Muscle of leg (tissue), 11 donors: ENCODE results near the gene ANKRD10. TPM values are rescaled to one million over a fixed set of nuclear protein-coding genes. Genes with fewer than 3 reads are reported as not detected.
A peak's percentile ranks its signal among the peaks of the same experiment; 100 is the strongest.

Source experiments
- DNase-seq: peaks from one replicate; pipeline ENCODE4 v3.0.0; 2013
- H3K27ac ChIP-seq: one replicate; pipeline ENCODE4 v1.5.1; 2013; ENCODE audit warnings: mild to moderate bottlenecking, low read length, control low read depth
- H3K27me3 ChIP-seq: one replicate; pipeline ENCODE4 v1.6.1; 2013; ENCODE audit warnings: low read length; ENCODE audit not compliant: control insufficient read depth, insufficient read depth
- H3K36me3 ChIP-seq: one replicate; pipeline ENCODE4 v1.6.1; 2013; ENCODE audit warnings: low read length; ENCODE audit not compliant: control insufficient read depth, insufficient read depth
- H3K4me1 ChIP-seq: one replicate; pipeline ENCODE4 v1.6.1; 2013; ENCODE audit warnings: low read length; ENCODE audit not compliant: control insufficient read depth, insufficient read depth
- H3K4me3 ChIP-seq: one replicate; pipeline ENCODE4 v1.5.1; 2013; ENCODE audit warnings: low read length, control low read depth
- H3K9me3 ChIP-seq: replicated peaks from 2 replicates; pipeline ENCODE4 v1.6.1; 2013; ENCODE audit warnings: low read depth, low read length; ENCODE audit not compliant: control insufficient read depth
- WGBS: methylation state at CpG from one replicate; pipeline ENCODE4 v1.1.5; 2013; ENCODE audit warnings: missing lambda C conversion rate; ENCODE audit not compliant: insufficient coverage; 5-methylcytosine and 5-hydroxymethylcytosine counted together
- polyA plus RNA-seq, 8 donors: library from polyadenylated mRNA; unstranded; fragments of 120-200 nt; gene quantifications; one replicate each; pipeline versions ENCODE4 v1.2.1 to v1.2.3, GENCODE V29; 2013; ENCODE audit warnings: inconsistent platforms in 1 of 8, low replicate concordance in 1 of 8; ENCODE audit not compliant: insufficient read length in 8 of 8, insufficient read depth in 1 of 8
- total RNA-seq: library from RNA; stranded (reverse); fragments of 120-200 nt; gene quantifications from one replicate; pipeline ENCODE4 v1.2.4, GENCODE V29; 2013

ANKRD10 gene
- total and polyA plus RNA-seq, 9 donors, result 128 to 282 (median 177) TPM

GRCh38 chr13:110907301-110907700 lies 7.6 kb downstream of the ANKRD10 start:
- Histone ChIP-seq H3K4me1 (peaks cover 28% of the 10 kb centered on the region), H3K9me3 (no peaks in the 10 kb centered on the region), H3K4me3 (no peak overlapping the region), H3K27me3 (no peaks in the 10 kb centered on the region), H3K36me3 (peaks cover 37% of the 10 kb centered on the region), H3K27ac (no peak overlapping the region)
- no peak for DNase-seq
- WGBS, result no CpG with 5 or more reads among the region's 4 CpGs

GRCh38 chr13:110904748-110905147 lies 10.1 kb downstream of the ANKRD10 start:
- Histone ChIP-seq H3K27me3 (no peaks in the 10 kb centered on the region), H3K9me3 (no peaks in the 10 kb centered on the region), H3K36me3 (peaks cover 39% of the 10 kb centered on the region), H3K27ac (no peak overlapping the region), H3K4me1 (peaks cover 14% of the 10 kb centered on the region), H3K4me3 (no peak overlapping the region)
- no peak for DNase-seq
- no CpG with 5 or more reads among the region's 7 CpGs for WGBS

DNA sequence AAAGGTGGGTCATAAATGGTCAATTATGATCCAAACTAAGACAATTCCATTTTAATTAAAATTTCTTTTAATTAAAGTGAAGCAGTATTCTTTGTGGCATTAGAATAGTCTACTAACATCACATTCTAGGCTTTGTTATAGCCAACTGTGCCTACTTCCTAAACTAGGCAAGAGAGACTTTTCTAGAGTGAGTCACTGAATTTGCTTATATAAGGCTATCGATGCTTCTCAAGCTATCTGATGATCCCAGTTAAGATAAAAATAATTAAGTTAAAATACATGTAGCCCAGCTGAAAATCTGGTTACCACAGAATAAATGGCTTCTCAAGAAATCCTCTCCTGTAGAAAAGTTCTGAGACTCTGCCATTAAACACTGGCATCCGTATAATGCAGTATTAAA lies 12.5 kb downstream of the ANKRD10 start:
- DNase-seq, result no peak
- no peak overlapping the region for H3K4me3 ChIP-seq
- H3K27ac ChIP-seq, result no peak overlapping the region
- no peaks in the 10 kb centered on the region for H3K27me3 ChIP-seq
- peaks cover 3% of the 10 kb centered on the region for H3K4me1 ChIP-seq
- H3K9me3 ChIP-seq, result no peaks in the 10 kb centered on the region
- WGBS, result no CpG with 5 or more reads among the region's 2 CpGs
- H3K36me3 ChIP-seq, result peaks cover 30% of the 10 kb centered on the region

GRCh38 chr13:110897521-110897920 lies 17.3 kb downstream of the ANKRD10 start:
- Histone ChIP-seq H3K27ac (no peak overlapping the region), H3K9me3 (no peaks in the 10 kb centered on the region)

GRCh38 chr13:110897014-110897413 lies 17.9 kb downstream of the ANKRD10 start:
- WGBS, result no CpG with 5 or more reads among the region's 1 CpG
- Histone ChIP-seq H3K4me3 (no peak overlapping the region), H3K27ac (no peak overlapping the region), H3K9me3 (no peaks in the 10 kb centered on the region), H3K4me1 (no peaks in the 10 kb centered on the region), H3K36me3 (peaks cover 28% of the 10 kb centered on the region), H3K27me3 (no peaks in the 10 kb centered on the region)
- DNase-seq, result no peak

More at GRCh38 chr13:110897521-110897920, 17.3 kb downstream of the ANKRD10 start:
- Histone ChIP-seq H3K27me3 (no peaks in the 10 kb centered on the region), H3K4me3 (no peak overlapping the region), H3K4me1 (no peaks in the 10 kb centered on the region), H3K36me3 (peaks cover 26% of the 10 kb centered on the region)
- 80% methylated on average over 1 of the region's 6 CpGs for WGBS
- DNase-seq, result no peak

DNA sequence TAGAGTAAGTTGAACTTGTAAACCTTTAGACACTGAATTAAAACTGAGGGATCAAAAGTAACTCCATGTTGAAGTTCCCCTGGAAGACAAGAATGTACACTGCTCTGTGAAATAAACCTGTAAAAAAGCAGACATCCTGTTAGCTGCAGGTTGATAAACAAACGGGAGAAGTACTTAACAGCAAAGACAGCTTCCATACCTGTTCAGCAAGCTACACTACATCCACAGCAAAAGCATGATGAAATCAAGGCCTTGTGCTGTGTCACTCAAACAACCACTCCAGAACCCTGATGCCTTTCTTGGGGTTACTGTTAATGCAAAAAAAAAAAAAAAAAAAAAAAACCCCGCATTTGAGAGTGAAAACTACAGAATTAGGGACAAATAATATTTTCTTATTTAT lies 20.8 kb downstream of the ANKRD10 start:
- Histone ChIP-seq H3K9me3 (no peaks in the 10 kb centered on the region), H3K4me1 (no peaks in the 10 kb centered on the region), H3K4me3 (no peak overlapping the region), H3K36me3 (peaks cover 23% of the 10 kb centered on the region), H3K27me3 (no peaks in the 10 kb centered on the region), H3K27ac (no peak overlapping the region)
- no CpG with 5 or more reads among the region's 2 CpGs for WGBS
- no peak for DNase-seq

- Histone ChIP-seq H3K27me3 (no peaks in the 10 kb centered on the region), H3K27ac (no peak overlapping the region), H3K36me3 (peaks cover 21% of the 10 kb centered on the region), H3K4me1 (peaks cover 2% of the 10 kb centered on the region), H3K9me3 (no peaks in the 10 kb centered on the region), H3K4me3 (no peak overlapping the region)
- no CpG with 5 or more reads among the region's 2 CpGs for WGBS
- DNase-seq, result no peak
Measured at GRCh38 chr13:110893571-110893970, 21.3 kb downstream of the ANKRD10 start.

DNA sequence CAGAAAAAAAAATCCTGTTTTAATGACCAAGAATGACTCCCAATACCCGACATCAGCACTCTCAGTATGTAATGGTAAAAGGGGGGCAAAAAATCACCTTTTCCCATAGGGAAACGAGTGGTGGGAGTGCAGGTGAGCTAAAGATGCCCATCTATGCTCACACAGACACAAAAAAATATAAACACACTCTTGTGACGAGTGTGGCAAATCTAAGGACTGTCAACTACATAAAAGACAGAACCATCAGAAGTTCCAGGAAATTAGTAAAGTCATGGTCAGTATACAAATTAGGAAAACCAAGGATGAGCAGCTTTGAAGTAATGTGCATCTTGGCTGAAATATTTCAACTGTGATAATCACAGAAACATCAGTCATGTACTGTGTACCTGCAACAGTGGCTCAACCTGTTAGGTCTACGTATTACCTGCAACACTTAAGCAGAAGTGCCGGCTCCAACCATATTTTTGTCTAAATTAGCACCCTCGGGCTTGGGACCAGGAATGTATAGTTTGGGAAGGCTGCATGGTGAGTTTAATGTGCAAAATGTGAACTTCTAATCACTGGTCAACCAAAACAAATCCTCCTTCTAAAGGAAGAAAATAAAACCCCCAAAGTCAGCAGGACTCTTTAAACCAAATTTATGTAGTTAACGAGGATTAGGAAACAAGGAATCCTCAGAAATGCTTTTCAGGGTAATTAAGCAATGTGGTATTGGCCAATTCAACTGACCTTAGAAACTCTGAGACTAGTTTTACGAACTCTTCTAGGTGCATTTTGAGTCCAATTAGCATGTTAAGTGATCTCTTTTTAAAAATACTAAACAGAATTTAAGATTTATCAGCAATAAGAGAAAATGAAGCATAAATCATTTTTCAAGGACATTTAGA lies 24.3 kb downstream of the ANKRD10 start:
- Histone ChIP-seq H3K9me3 (no peaks in the 10 kb centered on the region), H3K27ac (no peak overlapping the region), H3K27me3 (no peaks in the 10 kb centered on the region), H3K4me3 (no peak overlapping the region), H3K36me3 (peaks cover 15% of the 10 kb centered on the region), H3K4me1 (peaks cover 15% of the 10 kb centered on the region)
- DNase-seq, result no peak
- WGBS, result no CpG with 5 or more reads among the region's 8 CpGs

DNA sequence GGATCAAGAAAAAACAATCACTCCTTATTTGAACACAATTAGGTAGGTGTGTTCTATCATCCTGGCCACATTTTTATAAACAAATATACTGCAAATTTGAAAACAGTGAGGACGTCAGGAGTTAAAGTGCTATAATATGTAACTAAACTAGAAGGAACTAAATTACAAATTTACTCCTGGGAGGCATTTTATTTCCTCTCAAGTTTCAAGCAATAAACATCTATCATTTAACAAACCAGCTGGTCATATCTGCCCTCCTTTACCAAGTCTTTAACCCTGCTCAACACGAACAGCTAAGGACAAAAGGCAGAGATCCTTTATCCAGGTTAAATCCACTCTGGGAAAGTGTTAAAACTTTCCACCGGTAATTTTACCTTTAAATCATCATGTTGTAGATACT lies 26.5 kb downstream of the ANKRD10 start:
- Histone ChIP-seq H3K27ac (no peak overlapping the region), H3K4me3 (no peak overlapping the region), H3K36me3 (peaks cover 11% of the 10 kb centered on the region), H3K4me1 (peaks cover 15% of the 10 kb centered on the region), H3K27me3 (no peaks in the 10 kb centered on the region), H3K9me3 (no peaks in the 10 kb centered on the region)
- WGBS, result no CpG with 5 or more reads among the region's 3 CpGs
- no peak for DNase-seq

- 37% methylated on average over 8 of the region's 9 CpGs for WGBS
- no peak overlapping the region for H3K4me3 ChIP-seq
- no peaks in the 10 kb centered on the region for H3K9me3 ChIP-seq
- H3K36me3 ChIP-seq, result peaks cover 7% of the 10 kb centered on the region
- DNase-seq, result peak; percentile 42
- H3K27me3 ChIP-seq, result no peaks in the 10 kb centered on the region
- H3K4me1 ChIP-seq, result peaks cover 15% of the 10 kb centered on the region
- peak overlapping the region; percentile 38 for H3K27ac ChIP-seq
Measured at GRCh38 chr13:110887597-110888333, 27.1 kb downstream of the ANKRD10 start.
